HepG2 (cell line): ENCODE results near the gene CTSA. TPM values are rescaled to one million over a fixed set of nuclear protein-coding genes. Genes with fewer than 3 reads are reported as not detected.

Experiments
- BRCA1 ChIP-seq: sonication (generic); formaldehyde crosslinking; IDR thresholded peaks from 2 replicates; pipeline ENCODE4 v1.4.0; 2020; ENCODE audit warnings: missing genetic modification reagents
- FOXK2 ChIP-seq: fragments of 450-650 bp; IDR thresholded peaks from 2 replicates; pipeline ENCODE4 v1.6.1; 2016
- NCOA2 ChIP-seq: sonication (generic); formaldehyde crosslinking; IDR thresholded peaks from 2 replicates; pipeline ENCODE4 v1.8.0; 2022; ENCODE audit warnings: inconsistent platforms
- NR2F2 ChIP-seq: IDR thresholded peaks from 2 replicates; pipeline ENCODE4 v1.6.1; 2012; ENCODE audit warnings: low read depth, inconsistent platforms, borderline replicate concordance
- ONECUT2 ChIP-seq: sonication (generic); formaldehyde crosslinking; IDR thresholded peaks from 2 replicates; pipeline ENCODE4 v1.4.0; 2020; ENCODE audit warnings: missing genetic modification reagents
- PRDM15 ChIP-seq: sonication (generic); formaldehyde crosslinking; IDR thresholded peaks from 2 replicates; pipeline ENCODE4 v1.4.0; 2020; ENCODE audit warnings: missing genetic modification reagents
- TBP ChIP-seq: sonication (generic); formaldehyde crosslinking; IDR thresholded peaks from 2 replicates; pipeline ENCODE4 v1.5.0; 2020; ENCODE audit warnings: missing genetic modification reagents
- TIGD3 ChIP-seq: sonication (generic); formaldehyde crosslinking; IDR thresholded peaks from 2 replicates; pipeline ENCODE4 v1.5.1; 2020; ENCODE audit warnings: mild to moderate bottlenecking, missing genetic modification reagents, borderline replicate concordance
- YEATS4 ChIP-seq: sonication (generic); formaldehyde crosslinking; IDR thresholded peaks from 2 replicates; pipeline ENCODE4 v1.4.0; 2020; ENCODE audit warnings: missing genetic modification reagents, borderline replicate concordance
- ZBTB20 ChIP-seq: sonication (generic); formaldehyde crosslinking; IDR thresholded peaks from 2 replicates; pipeline ENCODE4 v1.8.1; 2023; ENCODE audit warnings: missing genetic modification reagents, low read depth, mild to moderate bottlenecking, borderline replicate concordance
- ZNF207 ChIP-seq: fragments of 450-650 bp; IDR thresholded peaks from 2 replicates; pipeline ENCODE4 v1.6.1; 2016; ENCODE audit warnings: antibody characterized with exemption, borderline replicate concordance
- ZNF496 ChIP-seq: sonication (generic); formaldehyde crosslinking; IDR thresholded peaks from 2 replicates; pipeline ENCODE4 v1.8.1; 2023; ENCODE audit warnings: mild to moderate bottlenecking, moderate library complexity, missing genetic modification reagents; ENCODE audit not compliant: insufficient replicate concordance
- ZSCAN12 ChIP-seq: sonication (generic); formaldehyde crosslinking; IDR thresholded peaks from 2 replicates; pipeline ENCODE4 v1.9.0; 2021; ENCODE audit warnings: mild to moderate bottlenecking, missing genetic modification reagents
- polyA plus RNA-seq, 8 experiments: library from polyadenylated mRNA; depleted of rRNA in 3 of 8; stranded (reverse) in 7 of 8; unstranded in 1 of 8; fragments of >200 nt; fragmentation: Illumina TruSeq in 4 of 8; extraction: Trizol in 4 of 8; gene quantifications; 2 replicates each; pipeline versions ENCODE4 v1.2.1 to v1.2.3, GENCODE V29; 2011 to 2016; ENCODE audit warnings: low read depth in 4 of 8, missing spikeins in 1 of 8, mixed read lengths in 1 of 8; ENCODE audit not compliant: insufficient read depth in 1 of 8
- total RNA-seq, 5 experiments: library from RNA; depleted of rRNA; stranded (reverse); fragments of >200 nt; fragmentation: Illumina TruSeq; extraction: Trizol; gene quantifications; 2 replicates each; pipeline ENCODE4 v1.2.3, GENCODE V29; 2016; ENCODE audit warnings: low read depth in 1 of 5
- TF ChIP-seq, protein P1 (sequence below): sonication (generic); formaldehyde crosslinking; IDR thresholded peaks from 2 replicates; pipeline ENCODE4 v1.5.1; 2020; ENCODE audit warnings: missing genetic modification reagents, mild to moderate bottlenecking, borderline replicate concordance
- TF ChIP-seq, protein P2 (sequence below): sonication (generic); formaldehyde crosslinking; IDR thresholded peaks from 2 replicates; pipeline ENCODE4 v1.4.0; 2020; ENCODE audit warnings: missing genetic modification reagents
- TF ChIP-seq, protein P3 (sequence below): sonication (generic); formaldehyde crosslinking; IDR thresholded peaks from 2 replicates; pipeline ENCODE4 v1.5.1; 2020; ENCODE audit warnings: mild to moderate bottlenecking, missing genetic modification reagents

Gene CTSA
- total and polyA plus RNA-seq, 2 of the 13 experiments (the other 11 are each of a cell fraction or from before 2014, with no cell fraction given), result 202 to 231 TPM

DNA sequence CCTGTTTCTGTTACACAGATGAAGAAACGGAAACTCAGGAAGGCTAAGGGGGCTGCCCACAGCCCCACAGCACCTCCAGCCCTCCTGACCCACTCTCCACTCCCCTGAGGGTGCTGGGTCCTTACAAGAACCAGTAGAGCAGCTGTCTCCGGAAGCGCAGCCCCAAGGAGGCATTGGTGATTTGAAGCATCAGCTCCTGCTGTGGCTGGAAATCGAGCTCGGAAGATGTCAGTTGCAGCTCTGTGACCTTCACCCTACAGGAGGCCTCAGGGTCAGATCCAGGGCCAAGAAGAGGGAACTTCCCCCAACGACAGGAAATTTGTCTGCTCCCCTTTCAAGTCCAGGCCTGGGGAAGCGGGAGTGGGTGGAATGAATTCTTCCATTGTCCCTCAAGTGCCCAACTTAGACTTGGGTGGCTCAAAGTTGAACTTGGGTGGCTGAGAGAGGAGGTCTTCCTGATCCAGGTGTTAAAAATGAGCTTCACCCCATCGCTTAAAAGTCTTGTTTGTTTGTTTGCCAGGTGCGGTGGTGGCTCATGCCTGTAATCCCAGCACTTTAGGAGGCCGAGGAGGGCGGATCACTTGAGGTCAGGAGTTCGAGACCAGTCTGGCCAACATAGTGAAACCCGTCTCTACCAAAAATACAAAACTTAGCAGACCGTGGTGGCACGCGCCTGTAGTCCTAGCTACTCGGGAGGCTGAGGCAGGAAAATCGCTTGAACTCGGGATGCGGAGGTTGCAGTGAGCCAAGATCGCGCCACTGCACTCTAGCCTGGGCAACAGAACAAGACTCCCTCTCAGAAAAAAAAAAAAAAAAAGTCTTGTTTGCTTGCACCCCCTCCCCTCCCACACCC lies 18.9 kb downstream of the CTSA start (continued):
- TF ChIP-seq BRCA1 (CRISPR knock-in tag) (peak; percentile 36; the same call in 1 of the 2 replicates), ONECUT2 (CRISPR knock-in tag) (no peak), ZNF207 (no peak), FOXK2 (no peak), TBP (no peak), PRDM15 (CRISPR knock-in tag) (no peak), NR2F2 (peak; percentile 85), NCOA2 (CRISPR knock-in tag) (peak; percentile 67; the same call in 1 of the 2 replicates), ZSCAN12 (no peak), ZBTB20 (no peak), YEATS4 (0 out of 2 replicates have a peak, but pooled peaks have one; percentile 26), TIGD3 (CRISPR knock-in tag) (no peak), ZNF496 (CRISPR knock-in tag) (no peak)
- TF ChIP-seq, protein P1, sequence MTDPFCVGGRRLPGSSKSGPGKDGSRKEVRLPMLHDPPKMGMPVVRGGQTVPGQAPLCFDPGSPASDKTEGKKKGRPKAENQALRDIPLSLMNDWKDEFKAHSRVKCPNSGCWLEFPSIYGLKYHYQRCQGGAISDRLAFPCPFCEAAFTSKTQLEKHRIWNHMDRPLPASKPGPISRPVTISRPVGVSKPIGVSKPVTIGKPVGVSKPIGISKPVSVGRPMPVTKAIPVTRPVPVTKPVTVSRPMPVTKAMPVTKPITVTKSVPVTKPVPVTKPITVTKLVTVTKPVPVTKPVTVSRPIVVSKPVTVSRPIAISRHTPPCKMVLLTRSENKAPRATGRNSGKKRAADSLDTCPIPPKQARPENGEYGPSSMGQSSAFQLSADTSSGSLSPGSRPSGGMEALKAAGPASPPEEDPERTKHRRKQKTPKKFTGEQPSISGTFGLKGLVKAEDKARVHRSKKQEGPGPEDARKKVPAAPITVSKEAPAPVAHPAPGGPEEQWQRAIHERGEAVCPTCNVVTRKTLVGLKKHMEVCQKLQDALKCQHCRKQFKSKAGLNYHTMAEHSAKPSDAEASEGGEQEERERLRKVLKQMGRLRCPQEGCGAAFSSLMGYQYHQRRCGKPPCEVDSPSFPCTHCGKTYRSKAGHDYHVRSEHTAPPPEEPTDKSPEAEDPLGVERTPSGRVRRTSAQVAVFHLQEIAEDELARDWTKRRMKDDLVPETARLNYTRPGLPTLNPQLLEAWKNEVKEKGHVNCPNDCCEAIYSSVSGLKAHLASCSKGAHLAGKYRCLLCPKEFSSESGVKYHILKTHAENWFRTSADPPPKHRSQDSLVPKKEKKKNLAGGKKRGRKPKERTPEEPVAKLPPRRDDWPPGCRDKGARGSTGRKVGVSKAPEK, result 0 out of 2 replicates have a peak, but pooled peaks have one; percentile 70
- TF ChIP-seq, protein P2, sequence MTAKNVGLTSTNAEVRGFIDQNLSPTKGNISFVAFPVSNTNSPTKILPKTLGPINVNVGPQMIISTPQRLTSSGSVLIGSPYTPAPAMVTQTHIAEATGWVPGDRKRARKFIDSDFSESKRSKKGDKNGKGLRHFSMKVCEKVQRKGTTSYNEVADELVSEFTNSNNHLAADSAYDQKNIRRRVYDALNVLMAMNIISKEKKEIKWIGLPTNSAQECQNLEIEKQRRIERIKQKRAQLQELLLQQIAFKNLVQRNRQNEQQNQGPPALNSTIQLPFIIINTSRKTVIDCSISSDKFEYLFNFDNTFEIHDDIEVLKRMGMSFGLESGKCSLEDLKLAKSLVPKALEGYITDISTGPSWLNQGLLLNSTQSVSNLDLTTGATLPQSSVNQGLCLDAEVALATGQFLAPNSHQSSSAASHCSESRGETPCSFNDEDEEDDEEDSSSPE (CRISPR knock-in tag), result 0 out of 2 replicates have a peak, but pooled peaks have one; percentile 36
- TF ChIP-seq, protein P3, sequence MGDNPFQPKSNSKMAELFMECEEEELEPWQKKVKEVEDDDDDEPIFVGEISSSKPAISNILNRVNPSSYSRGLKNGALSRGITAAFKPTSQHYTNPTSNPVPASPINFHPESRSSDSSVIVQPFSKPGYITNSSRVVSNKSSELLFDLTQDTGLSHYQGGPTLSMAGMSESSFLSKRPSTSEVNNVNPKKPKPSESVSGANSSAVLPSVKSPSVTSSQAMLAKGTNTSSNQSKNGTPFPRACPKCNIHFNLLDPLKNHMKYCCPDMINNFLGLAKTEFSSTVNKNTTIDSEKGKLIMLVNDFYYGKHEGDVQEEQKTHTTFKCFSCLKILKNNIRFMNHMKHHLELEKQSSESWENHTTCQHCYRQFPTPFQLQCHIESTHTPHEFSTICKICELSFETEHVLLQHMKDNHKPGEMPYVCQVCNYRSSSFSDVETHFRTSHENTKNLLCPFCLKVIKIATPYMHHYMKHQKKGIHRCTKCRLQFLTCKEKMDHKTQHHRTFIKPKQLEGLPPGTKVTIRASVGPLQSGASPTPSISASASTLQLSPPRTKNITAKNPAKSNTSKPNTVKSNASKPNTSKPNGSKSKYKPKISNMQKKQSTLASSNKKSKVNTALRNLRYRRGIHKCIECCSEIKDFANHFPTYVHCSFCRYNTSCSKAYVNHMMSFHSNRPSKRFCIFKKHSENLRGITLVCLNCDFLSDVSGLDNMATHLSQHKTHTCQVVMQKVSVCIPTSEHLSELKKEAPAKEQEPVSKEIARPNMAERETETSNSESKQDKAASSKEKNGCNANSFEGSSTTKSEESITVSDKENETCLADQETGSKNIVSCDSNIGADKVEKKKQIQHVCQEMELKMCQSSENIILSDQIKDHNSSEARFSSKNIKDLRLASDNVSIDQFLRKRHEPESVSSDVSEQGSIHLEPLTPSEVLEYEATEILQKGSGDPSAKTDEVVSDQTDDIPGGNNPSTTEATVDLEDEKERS, result peak; percentile 53; the same call in 1 of the 2 replicates
